AG09309 (cell line): ENCODE measurements around the gene EPB41L1.
"Not testable (repeated sequence)": the region's sequence is repeated elsewhere in the genome, so short reads cannot be mapped to it uniquely, and the experiment has no call there.

ENCODE experiments used
- DNase-seq: peaks from one replicate; pipeline ENCODE4 v3.0.0-alpha.2; 2010; ENCODE audit warnings: low read depth
- H3K4me3 ChIP-seq: 2 replicates; pipeline ENCODE4 v1.5.1; 2011; ENCODE audit warnings: mild to moderate bottlenecking, low read depth, low read length, moderate library complexity; ENCODE audit not compliant: control insufficient read depth
- TF ChIP-seq, protein P1 (sequence below): IDR thresholded peaks from 2 replicates; pipeline ENCODE4 v1.5.1; 2011; ENCODE audit warnings: mild to moderate bottlenecking, low read depth, low read length, inconsistent platforms; ENCODE audit not compliant: insufficient read depth, control insufficient read depth; ENCODE audit errors: missing control alignments

The EPB41L1 gene

GRCh38 chr20:36132802-36133211 lies 21.7 kb upstream of the EPB41L1 start:
- DNase-seq, result no peak
- TF ChIP-seq, protein P1, sequence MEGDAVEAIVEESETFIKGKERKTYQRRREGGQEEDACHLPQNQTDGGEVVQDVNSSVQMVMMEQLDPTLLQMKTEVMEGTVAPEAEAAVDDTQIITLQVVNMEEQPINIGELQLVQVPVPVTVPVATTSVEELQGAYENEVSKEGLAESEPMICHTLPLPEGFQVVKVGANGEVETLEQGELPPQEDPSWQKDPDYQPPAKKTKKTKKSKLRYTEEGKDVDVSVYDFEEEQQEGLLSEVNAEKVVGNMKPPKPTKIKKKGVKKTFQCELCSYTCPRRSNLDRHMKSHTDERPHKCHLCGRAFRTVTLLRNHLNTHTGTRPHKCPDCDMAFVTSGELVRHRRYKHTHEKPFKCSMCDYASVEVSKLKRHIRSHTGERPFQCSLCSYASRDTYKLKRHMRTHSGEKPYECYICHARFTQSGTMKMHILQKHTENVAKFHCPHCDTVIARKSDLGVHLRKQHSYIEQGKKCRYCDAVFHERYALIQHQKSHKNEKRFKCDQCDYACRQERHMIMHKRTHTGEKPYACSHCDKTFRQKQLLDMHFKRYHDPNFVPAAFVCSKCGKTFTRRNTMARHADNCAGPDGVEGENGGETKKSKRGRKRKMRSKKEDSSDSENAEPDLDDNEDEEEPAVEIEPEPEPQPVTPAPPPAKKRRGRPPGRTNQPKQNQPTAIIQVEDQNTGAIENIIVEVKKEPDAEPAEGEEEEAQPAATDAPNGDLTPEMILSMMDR, result no peak
- H3K4me3 ChIP-seq, result no peak overlapping the region

- no peak for DNase-seq
- H3K4me3 ChIP-seq, result no peak overlapping the region
- TF ChIP-seq, protein P1, result no peak
Observed at GRCh38 chr20:36133821-36134220, 20.7 kb upstream of the EPB41L1 start.

GRCh38 chr20:36135159-36135558 lies 19.4 kb upstream of the EPB41L1 start:
- TF ChIP-seq, protein P1, result no peak
- no peak for DNase-seq
- no peak overlapping the region for H3K4me3 ChIP-seq

GRCh38 chr20:36135821-36136220 lies 18.7 kb upstream of the EPB41L1 start:
- no peak overlapping the region for H3K4me3 ChIP-seq
- no peak for DNase-seq
- TF ChIP-seq, protein P1, result no peak

GRCh38 chr20:36137313-36137712 lies 17.2 kb upstream of the EPB41L1 start:
- not testable (repeated sequence) for DNase-seq, H3K4me3 ChIP-seq

GRCh38 chr20:36141310-36141709 lies 13.2 kb upstream of the EPB41L1 start:
- TF ChIP-seq, protein P1, result no peak
- no peak for DNase-seq
- no peak overlapping the region for H3K4me3 ChIP-seq

GRCh38 chr20:36144336-36144735 lies 10.2 kb upstream of the EPB41L1 start:
- DNase-seq, result no peak
- H3K4me3 ChIP-seq, result no peak overlapping the region
- TF ChIP-seq, protein P1, result no peak
